GM21529 (cell line): Measurements from ENCODE around the gene CCNT1.
"Not testable (repeated sequence)": the region's sequence is repeated elsewhere in the genome, so short reads cannot be mapped to it uniquely, and the experiment has no call there.

Experiments used
- ATAC-seq: cut with Tn5 transposase; IDR thresholded peaks from one replicate; pipeline ENCODE4 v1.9.1; 2021; ENCODE audit not compliant: unreplicated experiment

The CCNT1 gene

DNA sequence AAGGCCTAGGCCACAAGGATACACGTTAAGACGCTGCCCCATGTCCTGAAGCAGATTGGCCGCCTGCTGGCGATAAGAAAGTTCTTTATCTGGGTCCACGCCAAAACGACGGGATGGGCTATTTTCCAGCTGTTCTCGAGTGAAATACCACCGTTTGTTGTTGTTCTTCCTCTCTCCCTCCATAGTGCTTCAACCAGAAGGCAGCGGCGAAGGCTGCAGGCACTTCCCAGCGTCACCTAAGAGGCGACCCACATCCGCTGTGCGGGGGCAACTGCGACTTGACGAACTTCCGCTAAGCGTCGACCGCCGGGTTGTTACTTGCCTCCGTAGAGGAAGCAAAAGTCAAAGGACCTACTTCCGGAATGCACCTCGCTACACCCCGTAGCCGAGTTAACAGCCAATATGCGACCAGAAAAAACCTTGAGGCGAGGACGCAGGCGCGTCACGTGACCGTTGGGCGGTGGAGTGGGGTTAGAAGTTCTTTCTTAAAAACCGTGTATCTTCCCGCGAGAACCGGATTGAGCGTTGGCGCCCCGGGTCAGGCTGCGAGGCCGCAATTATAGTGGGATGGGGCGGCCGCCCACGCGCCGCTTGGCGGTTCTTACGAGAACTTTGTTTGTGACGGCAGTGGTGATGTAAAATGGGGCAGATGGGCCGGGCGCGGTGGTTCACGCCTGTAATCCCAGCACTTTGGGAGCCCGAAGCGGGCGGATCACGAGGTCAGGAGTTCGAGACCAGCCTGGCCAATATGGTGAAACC is at the start of gene CCNT1:
Gene CCNT1 (minus strand): TSS at position 215 of the 759 bp plus-strand sequence. CDS start 32 bp downstream, at position 183.
- ATAC-seq, result peak; percentile 98

DNA sequence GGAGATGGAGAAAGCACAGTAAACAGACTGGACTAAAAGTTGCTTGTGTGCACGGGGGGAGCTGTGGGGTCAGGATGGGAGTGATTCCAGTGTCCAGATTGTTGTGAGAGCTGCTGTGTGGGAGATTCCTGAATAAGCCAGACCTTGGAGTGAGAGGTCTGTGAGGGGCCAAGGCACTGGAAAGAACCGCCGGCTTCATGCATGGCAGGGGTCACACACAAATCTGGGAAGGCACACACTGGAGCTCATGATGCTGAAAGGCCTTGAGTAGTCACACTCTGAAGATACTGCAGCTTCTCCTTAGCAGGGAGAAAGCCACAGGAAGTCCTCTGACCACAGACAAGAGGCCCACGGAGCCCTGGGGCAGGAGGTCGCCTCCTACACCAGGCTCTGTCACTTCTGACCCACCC is 49.3 kb upstream of the CCNT1 start:
- no peak for ATAC-seq

DNA sequence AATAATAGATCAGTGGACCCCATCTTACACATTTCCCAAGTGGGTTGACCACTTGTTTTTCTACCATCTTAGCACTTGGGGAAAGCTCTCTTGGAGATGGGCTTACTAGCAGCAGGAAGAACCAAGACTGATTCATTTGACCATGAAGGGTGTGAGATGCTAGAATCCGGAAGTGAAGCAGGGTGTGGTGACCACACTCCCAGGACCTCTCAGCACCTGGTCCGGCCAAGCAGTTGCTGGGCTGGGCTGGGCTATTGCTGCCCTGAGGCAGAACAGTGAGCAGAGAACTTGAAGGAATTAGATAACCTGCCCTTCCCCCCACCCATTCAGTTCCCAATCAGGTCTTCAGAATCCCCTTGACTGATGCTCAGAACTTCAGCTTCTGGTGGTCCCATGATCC is 48.0 kb upstream of the CCNT1 start:
- no peak for ATAC-seq

GRCh38 chr12:48758737-48759136 is 42.2 kb upstream of the CCNT1 start:
- ATAC-seq, result no peak

GRCh38 chr12:48758186-48758585 is 41.7 kb upstream of the CCNT1 start:
- no peak for ATAC-seq

GRCh38 chr12:48750769-48751356 is 34.4 kb upstream of the CCNT1 start:
- no peak for ATAC-seq

DNA sequence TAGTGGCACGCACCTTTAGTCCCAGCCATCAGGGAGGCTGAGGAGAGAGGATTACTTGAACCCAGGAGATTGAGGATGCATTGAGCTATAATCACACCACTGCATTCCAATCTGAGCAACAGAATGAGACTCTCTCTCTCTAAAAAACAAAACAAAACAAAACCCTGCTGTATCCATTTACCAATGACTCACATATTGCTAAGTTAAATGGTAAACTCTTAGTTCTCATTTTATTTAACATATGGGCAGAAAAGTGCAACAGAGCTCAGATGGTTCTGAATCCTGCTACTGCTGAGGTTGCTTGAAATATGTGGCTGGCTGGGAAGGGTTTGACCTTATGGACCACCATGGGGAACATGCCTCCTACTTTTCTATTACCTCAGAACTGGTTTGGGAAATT is 33.7 kb upstream of the CCNT1 start:
- ATAC-seq, result no peak

- no peak for ATAC-seq
Measured at GRCh38 chr12:48744251-48745008, 27.9 kb upstream of the CCNT1 start.

- ATAC-seq, result no peak
Measured at GRCh38 chr12:48739618-48740269, 23.2 kb upstream of the CCNT1 start.

- no peak for ATAC-seq
Measured at GRCh38 chr12:48736456-48736855, 19.9 kb upstream of the CCNT1 start.

DNA sequence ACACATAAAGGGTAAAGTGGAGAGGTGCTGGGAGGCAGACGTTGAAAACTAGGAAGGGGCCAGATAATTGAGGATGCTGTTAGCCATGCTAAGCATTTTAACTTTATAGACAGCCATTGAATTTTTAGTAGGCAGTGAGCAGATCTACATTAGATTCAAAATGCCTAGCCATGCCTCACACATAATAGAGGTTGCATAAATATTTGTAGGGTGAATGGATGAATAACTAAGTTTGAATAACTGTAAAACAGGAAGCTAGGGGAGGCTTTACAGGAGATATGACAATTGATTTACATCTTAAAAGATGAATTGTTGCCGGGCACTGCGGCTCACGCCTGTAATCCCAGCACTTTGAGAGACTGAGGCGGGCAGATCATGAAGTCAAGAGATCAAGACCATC is 12.3 kb upstream of the CCNT1 start:
- ATAC-seq, result no peak

DNA sequence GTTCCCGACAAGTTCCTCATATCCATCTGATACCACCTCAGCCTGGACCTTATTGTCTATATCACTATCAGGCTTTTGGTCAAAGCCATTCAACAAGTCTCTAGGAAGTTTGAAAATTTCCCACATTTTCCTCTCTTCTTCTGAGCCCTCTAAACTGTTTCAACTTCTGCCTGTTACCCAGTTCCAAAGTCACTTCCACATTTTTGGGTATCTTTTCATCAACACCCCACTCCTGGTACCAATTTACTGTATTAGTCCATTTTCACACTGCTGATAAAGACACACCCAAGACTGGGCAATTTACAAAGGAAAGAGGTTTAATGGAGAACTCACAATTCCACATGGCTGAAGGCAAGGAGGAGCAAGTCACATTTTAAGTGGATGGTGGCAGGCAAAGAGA is 4.2 kb upstream of the CCNT1 start:
- not testable (repeated sequence) for ATAC-seq

GRCh38 chr12:48720171-48720570 is 3.7 kb upstream of the CCNT1 start:
- ATAC-seq, result not testable (repeated sequence)

DNA sequence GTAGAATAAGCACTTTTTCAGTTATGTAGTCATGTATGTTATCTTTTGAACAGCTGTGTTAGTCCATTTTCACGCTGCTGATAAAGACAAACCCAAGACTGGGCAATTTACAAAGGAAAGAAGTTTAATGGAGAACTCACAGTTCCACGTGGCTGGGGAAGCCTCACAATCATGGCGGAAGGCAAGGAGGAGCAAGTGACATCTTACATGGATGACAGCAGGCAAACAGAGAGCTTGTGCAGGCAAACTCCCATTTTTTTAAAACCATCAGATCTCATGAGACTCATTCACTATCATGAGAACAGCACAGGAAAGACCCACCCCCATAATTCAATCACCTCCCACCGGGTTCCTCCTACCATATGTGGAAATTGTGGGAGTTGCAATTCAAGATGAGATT is 2.5 kb upstream of the CCNT1 start:
- ATAC-seq, result not testable (repeated sequence)

DNA sequence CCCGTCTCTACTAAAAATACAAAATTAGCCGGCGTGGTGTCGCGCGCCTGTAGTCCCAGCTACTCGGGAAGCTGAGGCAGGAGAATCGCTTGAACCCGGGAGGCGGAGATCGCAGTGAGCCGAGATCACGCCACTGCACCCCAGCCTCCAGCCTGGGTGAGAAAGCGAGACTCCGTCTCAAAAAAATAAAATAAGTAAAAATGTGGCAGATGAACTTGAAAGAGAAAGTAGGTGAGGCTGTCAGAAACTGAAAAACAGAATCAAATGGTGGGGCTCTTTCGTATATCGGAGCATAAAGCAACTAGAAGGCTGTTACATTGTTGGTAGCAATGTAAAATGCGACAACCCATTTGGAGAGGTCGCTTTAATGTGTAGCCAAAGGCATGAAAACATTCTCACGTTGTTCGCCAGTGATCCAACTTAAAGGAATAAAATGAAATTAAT is 767 bp upstream of the CCNT1 start:
- no peak for ATAC-seq

DNA sequence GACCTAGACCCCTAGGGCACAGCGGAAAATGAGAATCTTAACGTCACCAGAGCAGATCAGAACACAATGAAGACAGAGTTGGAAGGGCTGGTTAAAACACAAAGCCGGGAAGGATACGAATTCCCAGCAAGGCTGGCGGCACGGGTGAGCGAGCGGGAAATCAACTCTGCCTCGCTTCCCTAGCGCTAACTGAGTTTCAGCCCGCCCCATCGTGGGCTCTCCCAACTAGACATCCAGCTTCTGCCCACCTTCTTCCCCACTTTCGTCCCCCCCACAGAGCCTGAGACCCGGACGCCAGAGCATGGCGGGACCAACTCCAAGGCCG is 377 bp downstream of the CCNT1 start:
- no peak for ATAC-seq

- ATAC-seq, result no peak
Measured at GRCh38 chr12:48712209-48712608, 4.3 kb downstream of the CCNT1 start.

GRCh38 chr12:48698822-48699221 is 17.7 kb downstream of the CCNT1 start:
- not testable (repeated sequence) for ATAC-seq

- no peak for ATAC-seq
Measured at GRCh38 chr12:48696626-48697025, 19.9 kb downstream of the CCNT1 start.

GRCh38 chr12:48695859-48696258 is 20.6 kb downstream of the CCNT1 start:
- ATAC-seq, result no peak

DNA sequence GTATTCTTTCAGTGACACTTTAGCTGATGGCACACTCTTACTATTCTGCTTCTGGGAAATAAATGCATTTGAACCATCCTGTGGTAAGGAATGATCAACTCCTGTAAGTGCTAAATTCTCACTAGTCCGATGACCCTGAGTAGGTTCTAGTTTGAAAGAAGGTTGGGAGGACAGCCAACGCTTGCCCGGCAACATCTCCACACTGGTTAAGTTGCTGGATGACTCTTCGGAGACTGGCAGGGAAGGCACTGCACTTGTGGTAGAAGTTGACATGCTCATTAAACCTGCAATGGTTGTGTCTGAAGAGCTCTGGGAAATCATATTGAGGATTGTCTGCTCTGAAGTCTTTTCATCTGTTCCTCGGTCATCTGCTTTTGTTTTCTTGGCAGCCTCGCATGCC is 22.5 kb downstream of the CCNT1 start:
- no peak for ATAC-seq

DNA sequence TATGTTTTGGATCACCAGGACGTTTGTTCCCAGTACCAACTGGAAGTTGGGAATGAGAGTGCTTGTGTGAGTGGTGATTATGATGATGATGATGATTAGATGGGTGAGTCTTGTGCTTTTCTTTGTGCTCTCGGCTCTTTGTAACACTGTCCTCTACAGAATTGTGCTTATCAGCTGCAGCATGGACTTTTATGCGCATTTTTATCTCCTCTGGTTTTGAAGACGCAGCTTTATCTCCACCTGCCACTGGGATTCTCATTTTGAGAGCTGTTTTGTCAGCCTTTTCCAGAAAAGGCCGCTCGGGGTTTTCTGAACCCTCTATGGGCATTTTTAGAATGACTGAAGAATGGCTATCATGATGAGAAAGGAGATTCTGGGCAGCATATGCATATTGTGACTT is 22.9 kb downstream of the CCNT1 start:
- ATAC-seq, result no peak
